GM12878 (cell line): ENCODE measurements around the gene INHBB. TPM values are rescaled to one million over a fixed set of nuclear protein-coding genes. Genes with fewer than 3 reads are reported as not detected.

Experiments
- ATAC-seq: fragments of 200-7000 bp; cut with Tn5 transposase; 3 replicates; pipeline ENCODE4 v1.9.1; 2020; ENCODE audit warnings: mild to moderate bottlenecking, moderate library complexity
- BruUV-seq: library from RNA; stranded (reverse); fragments of 400-500 nt; replicated peaks from 2 replicates; lab custom pipeline; 2021; lab: Mats Ljungman, UMichigan
- CTCF ChIA-PET: fragments of 300-600 bp; sonication (Branson Sonifier 250); formaldehyde crosslinking; extraction: SDS; loops from one replicate; lab custom pipeline; 2021; ENCODE audit warnings: inconsistent platforms; lab: Yijun Ruan, JAX
- POLR2A ChIA-PET: fragments of 350-600 bp; formaldehyde crosslinking; extraction: SDS; loops from one replicate; lab custom pipeline; 2021; ENCODE audit warnings: inconsistent platforms; lab: Charles Lee
- RAD21 ChIA-PET: fragments of 300-600 bp; sonication (Branson Sonifier 250); formaldehyde crosslinking; loops from one replicate; lab custom pipeline; 2023; ENCODE audit warnings: antibody characterized with exemption; ENCODE audit not compliant: unreplicated experiment; lab: Charles Lee
- SMC1A ChIA-PET: fragments of 300-600 bp; sonication (Branson Sonifier 250); formaldehyde crosslinking; loops from one replicate; lab custom pipeline; 2023; ENCODE audit not compliant: unreplicated experiment, uncharacterized antibody; lab: Charles Lee
- DNase-seq: peaks from one replicate; pipeline ENCODE4 v3.0.0-alpha.2; 2011; ENCODE audit warnings: low read depth, low spot score
- FAIRE-seq: peaks from 3 replicates; lab custom pipeline; 2011; peaks lifted over from hg19 to GRCh38; lab: Jason Lieb, UNC
- H2AFZ ChIP-seq: 2 replicates; pipeline ENCODE4 v1.6.0; 2011; ENCODE audit warnings: low read depth, low read length, control low read depth; ENCODE audit not compliant: control insufficient read depth
- H3K27ac ChIP-seq: 2 replicates; pipeline ENCODE4 v1.5.1; 2011; ENCODE audit warnings: control low read depth; ENCODE audit not compliant: control insufficient read depth, insufficient read depth
- H3K27me3 ChIP-seq, 2 experiments: replicated peaks in 1 of 2; 2 replicates each; pipeline versions ENCODE4 v1.6.0 to v1.6.1; 2011; ENCODE audit warnings: low read length in 1 of 2; ENCODE audit not compliant: control insufficient read depth in 2 of 2, insufficient read depth in 2 of 2
- H3K36me3 ChIP-seq, 2 experiments: 2 replicates each; pipeline ENCODE4 v1.5.1; 2011; ENCODE audit warnings: low read length in 1 of 2; ENCODE audit not compliant: control insufficient read depth in 2 of 2, insufficient read depth in 2 of 2
- H3K4me1 ChIP-seq: 2 replicates; pipeline ENCODE4 v1.6.1; 2011; ENCODE audit warnings: mild to moderate bottlenecking, low read length, moderate library complexity, mixed read lengths; ENCODE audit not compliant: control insufficient read depth, insufficient read depth
- H3K4me2 ChIP-seq: 2 replicates; pipeline ENCODE4 v1.6.0; 2011; ENCODE audit warnings: control low read depth; ENCODE audit not compliant: control insufficient read depth, insufficient read depth
- H3K4me3 ChIP-seq: fragments of 200-600 bp; sonication (generic); 2 replicates; pipeline ENCODE4 v1.5.1; 2016
- H3K79me2 ChIP-seq: 2 replicates; pipeline ENCODE4 v1.6.0; 2011; ENCODE audit warnings: low read length; ENCODE audit not compliant: control insufficient read depth, insufficient read depth
- H3K9ac ChIP-seq: 2 replicates; pipeline ENCODE4 v1.8.0; 2011; ENCODE audit warnings: low read length, control low read depth, mixed read lengths; ENCODE audit not compliant: control insufficient read depth, insufficient read depth
- H3K9me3 ChIP-seq: replicated peaks from 3 replicates; pipeline ENCODE4 v1.5.1; 2011; ENCODE audit warnings: mild to moderate bottlenecking, low read length; ENCODE audit not compliant: control insufficient read depth, insufficient read depth
- H4K20me1 ChIP-seq: 2 replicates; pipeline ENCODE4 v1.6.0; 2011; ENCODE audit not compliant: control insufficient read depth, insufficient read depth
- CHD4 ChIP-seq: fragments of 200-600 bp; sonication (generic); IDR thresholded peaks from 2 replicates; pipeline ENCODE4 v1.6.1; 2016; ENCODE audit warnings: mild to moderate bottlenecking
- E2F4 ChIP-seq: IDR thresholded peaks from 2 replicates; pipeline ENCODE4 v1.6.1; 2012; ENCODE audit warnings: low read depth, low read length, improper control_type of control experiment
- ELK1 ChIP-seq: IDR thresholded peaks from 2 replicates; pipeline ENCODE4 v1.6.1; 2012; ENCODE audit warnings: low read depth, low read length, improper control_type of control experiment
- EP300 ChIP-seq, 2 experiments: fragments of 150-350 bp in 1 of 2; IDR thresholded peaks; 2 replicates each; pipeline ENCODE4 v1.6.1; 2011 to 2012; ENCODE audit warnings: low read depth in 2 of 2, low read length in 2 of 2, borderline replicate concordance in 1 of 2, improper control_type of control experiment in 1 of 2, inconsistent platforms in 1 of 2; ENCODE audit not compliant: control insufficient read depth in 1 of 2
- FOXM1 ChIP-seq: IDR thresholded peaks from 2 replicates; pipeline ENCODE4 v1.6.1; 2012; ENCODE audit warnings: low read depth, mild to moderate bottlenecking, inconsistent platforms, low read length, moderate library complexity
- IRF3 ChIP-seq: fragments of 450-650 bp; IDR thresholded peaks from 2 replicates; pipeline ENCODE4 v1.6.1; 2014; ENCODE audit warnings: mild to moderate bottlenecking
- JUND ChIP-seq: IDR thresholded peaks from 2 replicates; pipeline ENCODE4 v1.6.1; 2012; ENCODE audit warnings: low read depth, mild to moderate bottlenecking, low read length, improper control_type of control experiment, moderate library complexity
- MEF2B ChIP-seq: fragments of 450-650 bp; IDR thresholded peaks from 2 replicates; pipeline ENCODE4 v1.6.1; 2018; ENCODE audit warnings: mild to moderate bottlenecking, moderate library complexity; ENCODE audit not compliant: partially characterized antibody, poor library complexity, severe bottlenecking
- PKNOX1 ChIP-seq: fragments of 450-650 bp; IDR thresholded peaks from 2 replicates; pipeline ENCODE4 v1.6.1; 2016; ENCODE audit warnings: mild to moderate bottlenecking
- SIX5 ChIP-seq: IDR thresholded peaks from 2 replicates; pipeline ENCODE4 v1.6.1; 2011; ENCODE audit warnings: mild to moderate bottlenecking, low read depth, low read length, moderate library complexity; ENCODE audit not compliant: severe bottlenecking
- SREBF2 ChIP-seq: IDR thresholded peaks from 2 replicates; pipeline ENCODE4 v1.6.1; 2012; ENCODE audit warnings: mild to moderate bottlenecking, low read length
- STAT3 ChIP-seq: IDR thresholded peaks from 2 replicates; pipeline ENCODE4 v1.6.1; 2011; ENCODE audit warnings: low read depth, low read length, improper control_type of control experiment
- USF2 ChIP-seq: IDR thresholded peaks from 2 replicates; pipeline ENCODE4 v1.6.1; 2011; ENCODE audit warnings: low read depth, low read length, improper control_type of control experiment, borderline replicate concordance
- WGBS: methylation state at CpG from one replicate; pipeline ENCODE4 v1.1.6; 2016; ENCODE audit warnings: low lambda C conversion rate; ENCODE audit not compliant: insufficient replicate concordance, insufficient coverage; ENCODE audit errors: missing lambda C conversion rate; 5-methylcytosine and 5-hydroxymethylcytosine counted together
- in situ Hi-C: fragments of 300-500 bp; cut with MboI; formaldehyde crosslinking; loops from 9 replicates; pipeline ENCODE4 v1.14.3; 2018; ENCODE audit warnings: mixed read lengths
- intact Hi-C: fragments of 100-400 bp; cut with micrococcal nuclease; formaldehyde crosslinking; loops from one replicate; pipeline ENCODE4 v1.14.2; 2022; ENCODE audit not compliant: unreplicated experiment
- polyA plus RNA-seq, 11 experiments: library from polyadenylated mRNA; depleted of rRNA in 4 of 11; unstranded in 6 of 11; stranded (reverse) in 5 of 11; fragments of >200 nt; fragmentation: Nextera tagmentation in 4 of 11; fragmentation: Illumina TruSeq in 1 of 11; extraction: Ambion mirVana in 4 of 11; extraction: Trizol in 1 of 11; gene quantifications; 1 replicate in 1 of 11; 2 replicates in 10 of 11; pipeline versions ENCODE4 v1.2.1 to v1.2.3, GENCODE V29; 2011 to 2016; ENCODE audit warnings: inconsistent platforms in 2 of 11, missing spikeins in 2 of 11, low read depth in 1 of 11
- total RNA-seq, 4 experiments: library from RNA; depleted of rRNA in 3 of 4; stranded (reverse); fragments of >200 nt in 3 of 4; fragmentation: Illumina TruSeq in 1 of 4; extraction: Trizol in 1 of 4; gene quantifications; 2 replicates each; pipeline versions ENCODE4 v1.2.1 to v1.2.3, GENCODE V29; 2013 to 2021

INHBB gene
- total and polyA plus RNA-seq, 10 of the 15 experiments (the other 5 are each of a cell fraction or from before 2014, with no cell fraction given): 0.05 TPM; not detected in 9

GRCh38 chr2:120320318-120320851 is 25.6 kb upstream of the INHBB start:
- CTCF ChIA-PET: no interaction called here
- no peak for TF ChIP-seq IRF3
- no peak for TF ChIP-seq E2F4
- no peak for TF ChIP-seq USF2
- no peak for TF ChIP-seq SREBF2
- TF ChIP-seq FOXM1: no peak
- TF ChIP-seq ELK1: no peak
- TF ChIP-seq MEF2B: no peak
- TF ChIP-seq SIX5: no peak
- no peak for TF ChIP-seq STAT3
- TF ChIP-seq EP300 (IDR thresholded peaks at IDR 0.05; ENCODE audit: borderline replicate concordance in 1 of 2, control insufficient read depth in 1 of 2, low read depth in 2 of 2, low read length in 2 of 2): no peak
- TF ChIP-seq JUND: no peak
- no peak for TF ChIP-seq PKNOX1
- TF ChIP-seq CHD4: no peak
- BruUV-seq: no TSS peak
- FAIRE-seq (no peak), DNase-seq (no peak), ATAC-seq (no peak)
- Histone ChIP-seq H3K79me2 (no peaks in the 10 kb centered on the region), H3K27me3 (peaks cover 0 to 3% of the 10 kb centered on the region in 2 experiments; a peak in 2 of 4 replicates), H2AFZ (no peak overlapping the region), H3K36me3 (no peaks in the 10 kb centered on the region), H3K4me3 (no peak overlapping the region), H4K20me1 (no peaks in the 10 kb centered on the region), H3K27ac (no peak overlapping the region), H3K9ac (no peak overlapping the region), H3K4me1 (no peaks in the 10 kb centered on the region), H3K9me3 (no peaks in the 10 kb centered on the region), H3K4me2 (no peak overlapping the region)
- SMC1A ChIA-PET: no interaction called here
- in situ Hi-C loops (no loop called here), intact Hi-C loops (no loop called here)
- RAD21 ChIA-PET: no interaction called here
- 25% methylated on average over 10 of the region's 10 CpGs for WGBS
- POLR2A ChIA-PET: no interaction called here
